Neural progenitor cell (in vitro differentiated cells): ENCODE data around the gene NEURL1. TPM values are rescaled to one million over a fixed set of nuclear protein-coding genes. Genes with fewer than 3 reads are reported as not detected.
A peak's percentile ranks its signal among the peaks of the same experiment; 100 is the strongest.

Experiments
- DNase-seq: peaks from one replicate; pipeline ENCODE4 v3.0.0-alpha.2; 2016; ENCODE audit warnings: low spot score
- H2AFZ ChIP-seq: fragments of 200-600 bp; sonication (generic); replicated peaks from 2 replicates; pipeline ENCODE4 v1.6.1; 2016; ENCODE audit warnings: antibody characterized with exemption
- H3F3A ChIP-seq: fragments of 200-600 bp; sonication (generic); 2 replicates; pipeline ENCODE4 v1.6.1; 2016; ENCODE audit warnings: antibody characterized with exemption, low read depth
- H3K27ac ChIP-seq: fragments of 200-600 bp; sonication (generic); 2 replicates; pipeline ENCODE4 v1.5.1; 2016; ENCODE audit warnings: mild to moderate bottlenecking
- H3K27me3 ChIP-seq: fragments of 200-600 bp; sonication (generic); 2 replicates; pipeline ENCODE4 v1.6.1; 2016; ENCODE audit warnings: mild to moderate bottlenecking, moderate library complexity
- H3K36me3 ChIP-seq: fragments of 200-600 bp; sonication (generic); 2 replicates; pipeline ENCODE4 v1.5.1; 2016
- H3K4me1 ChIP-seq: fragments of 200-600 bp; sonication (generic); 2 replicates; pipeline ENCODE4 v1.6.1; 2016; ENCODE audit warnings: mixed run types
- H3K4me2 ChIP-seq: fragments of 200-600 bp; sonication (generic); 2 replicates; pipeline ENCODE4 v1.6.1; 2016
- H3K4me3 ChIP-seq: fragments of 200-600 bp; sonication (generic); 2 replicates; pipeline ENCODE4 v1.5.1; 2016
- H3K79me2 ChIP-seq: fragments of 200-600 bp; sonication (generic); 2 replicates; pipeline ENCODE4 v1.6.1; 2016; ENCODE audit warnings: low read depth
- H3K9ac ChIP-seq: fragments of 200-600 bp; sonication (generic); 2 replicates; pipeline ENCODE4 v1.6.1; 2016
- H3K9me3 ChIP-seq: fragments of 200-600 bp; sonication (generic); 2 replicates; pipeline ENCODE4 v1.5.1; 2016; ENCODE audit warnings: low read depth
- H4K20me1 ChIP-seq: fragments of 200-600 bp; sonication (generic); 2 replicates; pipeline ENCODE4 v1.6.1; 2016; ENCODE audit warnings: low read depth
- H3K27ac Mint-ChIP-seq: 3 replicates; pipeline ENCODE4 v1.8.0; 2021; ENCODE audit warnings: mixed read lengths
- H3K27me3 Mint-ChIP-seq: 2 replicates; pipeline ENCODE4 v1.8.0; 2022; ENCODE audit warnings: low read depth, mild to moderate bottlenecking, inconsistent platforms, moderate library complexity, mixed read lengths; ENCODE audit not compliant: insufficient read depth
- H3K36me3 Mint-ChIP-seq: 3 replicates; pipeline ENCODE4 v1.8.0; 2021; ENCODE audit warnings: mixed read lengths
- H3K4me1 Mint-ChIP-seq: 3 replicates; pipeline ENCODE4 v1.8.0; 2021; ENCODE audit warnings: mixed read lengths
- H3K4me3 Mint-ChIP-seq: 3 replicates; pipeline ENCODE4 v1.8.0; 2021; ENCODE audit warnings: mild to moderate bottlenecking, moderate library complexity, mixed read lengths
- H3K9me3 Mint-ChIP-seq: 3 replicates; pipeline ENCODE4 v1.8.0; 2020; ENCODE audit warnings: mixed read lengths
- CTCF ChIP-seq: fragments of 200-600 bp; sonication (generic); IDR thresholded peaks from 2 replicates; pipeline ENCODE4 v1.5.1; 2017; ENCODE audit warnings: antibody characterized with exemption, mild to moderate bottlenecking
- EZH2 ChIP-seq: fragments of 200-600 bp; sonication (generic); IDR thresholded peaks from 2 replicates; pipeline ENCODE4 v1.6.1; 2017; ENCODE audit warnings: antibody characterized with exemption, mild to moderate bottlenecking, moderate library complexity
- EZH2phosphoT487 ChIP-seq: fragments of 200-600 bp; sonication (generic); IDR thresholded peaks from 2 replicates; pipeline ENCODE4 v1.6.1; 2017; ENCODE audit warnings: antibody characterized with exemption
- total RNA-seq: library from RNA; depleted of rRNA; stranded (reverse); fragments of >200 nt; gene quantifications from 2 replicates; pipeline ENCODE4 v1.2.3, GENCODE V29; 2015; ENCODE audit warnings: low replicate concordance

The NEURL1 gene
- total RNA-seq, 1 donor from 2014 or later, result 0.06 TPM

GRCh38 chr10:103451831-103452505, 41.5 kb upstream of the NEURL1 start, which contains the start of gene CALHM2:
TSS of gene CALHM2 (minus strand) at chr10:103452370. CDS start at chr10:103449941, 2,429 bp downstream.
- no peak within 1 kb of the TSS for H3K9ac ChIP-seq
- H3K4me1 ChIP-seq, result peaks cover 3% of the 10 kb centered on the region
- H3K27ac ChIP-seq, result no peak within 1 kb of the TSS
- H3K9me3 ChIP-seq, result no peaks in the 10 kb centered on the region
- no peaks in the 10 kb centered on the region for H3K36me3 ChIP-seq
- no peaks in the 10 kb centered on the region for H3K9me3 Mint-ChIP-seq
- no peak within 1 kb of the TSS for H3K27ac Mint-ChIP-seq
- H3K4me1 Mint-ChIP-seq, result no peaks in the 10 kb centered on the region
- no peak within 1 kb of the TSS for H3K4me3 Mint-ChIP-seq
- TF ChIP-seq EZH2 (no peak), EZH2phosphoT487 (no peak), CTCF (no peak)
- H3K27me3 ChIP-seq, result no peaks in the 10 kb centered on the region
- H3K79me2 ChIP-seq, result no peaks in the 10 kb centered on the region
- H3K4me2 ChIP-seq, result peak within 1 kb of the TSS; percentile 73
- peaks cover 9% of the 10 kb centered on the region for H3K27me3 Mint-ChIP-seq
- no peaks in the 10 kb centered on the region for H3F3A ChIP-seq
- DNase-seq, result peak; percentile 62
- peaks cover 8% of the 10 kb centered on the region for H3K36me3 Mint-ChIP-seq
- peak within 1 kb of the TSS; percentile 61 for H2AFZ ChIP-seq
- no peaks in the 10 kb centered on the region for H4K20me1 ChIP-seq
- H3K4me3 ChIP-seq, result peak within 1 kb of the TSS; percentile 41

- Histone ChIP-seq H3K27ac (no peak overlapping the region), H3K4me1 (peaks cover 3% of the 10 kb centered on the region), H3K4me3 (peak overlapping the region; percentile 41), H3K9me3 (no peaks in the 10 kb centered on the region), H3K4me2 (peak overlapping the region; percentile 73), H3K9ac (no peak overlapping the region), H3K36me3 (no peaks in the 10 kb centered on the region), H3F3A (no peaks in the 10 kb centered on the region), H2AFZ (peak overlapping the region; percentile 61), H3K27me3 (no peaks in the 10 kb centered on the region), H4K20me1 (no peaks in the 10 kb centered on the region), H3K79me2 (no peaks in the 10 kb centered on the region)
- Mint-ChIP-seq H3K9me3 (no peaks in the 10 kb centered on the region), H3K27me3 (peaks cover 9% of the 10 kb centered on the region), H3K27ac (no peak overlapping the region), H3K4me1 (no peaks in the 10 kb centered on the region), H3K36me3 (peaks cover 4% of the 10 kb centered on the region), H3K4me3 (no peak overlapping the region)
- TF ChIP-seq EZH2phosphoT487 (no peak), EZH2 (no peak), CTCF (no peak)
- no peak for DNase-seq
Observed at GRCh38 chr10:103452506-103453230, 40.8 kb upstream of the NEURL1 start.

GRCh38 chr10:103454026-103454425, 39.5 kb upstream of the NEURL1 start:
- no peaks in the 10 kb centered on the region for H3K9me3 ChIP-seq
- Mint-ChIP-seq H3K9me3 (no peaks in the 10 kb centered on the region), H3K36me3 (no peaks in the 10 kb centered on the region), H3K4me1 (peaks cover under 1% of the 10 kb centered on the region), H3K4me3 (no peak overlapping the region), H3K27ac (no peak overlapping the region), H3K27me3 (peaks cover 9% of the 10 kb centered on the region)
- no peak overlapping the region for H2AFZ ChIP-seq
- H3K79me2 ChIP-seq, result no peaks in the 10 kb centered on the region
- H3K27me3 ChIP-seq, result no peaks in the 10 kb centered on the region
- no peak overlapping the region for H3K9ac ChIP-seq
- no peak overlapping the region for H3K4me3 ChIP-seq
- peaks cover 5% of the 10 kb centered on the region for H3K4me1 ChIP-seq
- TF ChIP-seq EZH2, result no peak
- no peak for TF ChIP-seq CTCF
- TF ChIP-seq EZH2phosphoT487, result no peak
- H4K20me1 ChIP-seq, result no peaks in the 10 kb centered on the region
- H3K36me3 ChIP-seq, result no peaks in the 10 kb centered on the region
- H3K27ac ChIP-seq, result no peak overlapping the region
- H3K4me2 ChIP-seq, result no peak overlapping the region
- no peak for DNase-seq
- no peaks in the 10 kb centered on the region for H3F3A ChIP-seq
